GM20000 (cell line): ENCODE results near the gene CD33.
"Not testable (repeated sequence)": the region's sequence is repeated elsewhere in the genome, so short reads cannot be mapped to it uniquely, and the experiment has no call there.

Source experiments
- DNase-seq: peaks from one replicate; pipeline ENCODE4 v3.0.0; 2012; ENCODE audit warnings: low spot score
- TF ChIP-seq, protein P1 (sequence below): IDR thresholded peaks from 2 replicates; pipeline ENCODE4 v1.5.1; 2012; ENCODE audit warnings: mild to moderate bottlenecking, control low read depth; ENCODE audit errors: extremely low read depth, missing control alignments

Gene CD33

DNA sequence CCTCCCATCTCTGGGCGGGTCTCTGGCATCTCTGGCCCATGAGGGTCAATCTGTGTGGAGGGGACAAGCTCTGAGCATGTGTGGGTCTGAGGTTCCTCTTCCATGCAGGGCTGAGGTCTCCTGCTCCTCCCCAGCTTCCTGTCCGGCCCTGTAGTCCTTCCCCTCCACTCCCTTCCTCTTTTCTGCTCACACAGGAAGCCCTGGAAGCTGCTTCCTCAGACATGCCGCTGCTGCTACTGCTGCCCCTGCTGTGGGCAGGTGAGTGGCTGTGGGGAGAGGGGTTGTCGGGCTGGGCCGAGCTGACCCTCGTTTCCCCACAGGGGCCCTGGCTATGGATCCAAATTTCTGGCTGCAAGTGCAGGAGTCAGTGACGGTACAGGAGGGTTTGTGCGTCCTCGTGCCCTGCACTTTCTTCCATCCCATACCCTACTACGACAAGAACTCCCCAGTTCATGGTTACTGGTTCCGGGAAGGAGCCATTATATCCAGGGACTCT lies at the start of gene CD33:
Gene CD33 (plus strand): TSS at position 183 of the 496 bp plus-strand sequence. CDS start 39 bp downstream, at position 222.
- not testable (repeated sequence) for DNase-seq

DNA sequence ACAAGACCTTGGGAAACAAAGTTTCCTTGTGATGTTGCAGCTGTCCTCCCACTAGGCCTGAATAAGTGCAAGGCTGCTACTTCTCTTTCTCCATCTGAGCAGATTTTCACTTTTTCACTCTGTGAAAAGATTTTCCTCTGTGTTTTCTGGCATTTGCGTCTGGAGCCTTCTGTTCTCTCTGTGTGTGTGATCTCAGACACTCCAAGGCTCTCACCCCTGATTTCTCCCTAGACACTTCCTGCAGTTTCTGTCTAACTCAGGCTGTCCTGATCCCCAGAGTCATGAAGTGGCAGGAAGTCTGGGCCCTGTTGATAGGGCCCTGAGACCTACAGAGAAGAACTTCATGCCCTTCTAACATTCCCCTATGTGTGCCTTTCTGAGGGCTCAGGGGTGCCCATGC lies 45.6 kb upstream of the CD33 start:
- DNase-seq = no peak
- TF ChIP-seq, protein P1, sequence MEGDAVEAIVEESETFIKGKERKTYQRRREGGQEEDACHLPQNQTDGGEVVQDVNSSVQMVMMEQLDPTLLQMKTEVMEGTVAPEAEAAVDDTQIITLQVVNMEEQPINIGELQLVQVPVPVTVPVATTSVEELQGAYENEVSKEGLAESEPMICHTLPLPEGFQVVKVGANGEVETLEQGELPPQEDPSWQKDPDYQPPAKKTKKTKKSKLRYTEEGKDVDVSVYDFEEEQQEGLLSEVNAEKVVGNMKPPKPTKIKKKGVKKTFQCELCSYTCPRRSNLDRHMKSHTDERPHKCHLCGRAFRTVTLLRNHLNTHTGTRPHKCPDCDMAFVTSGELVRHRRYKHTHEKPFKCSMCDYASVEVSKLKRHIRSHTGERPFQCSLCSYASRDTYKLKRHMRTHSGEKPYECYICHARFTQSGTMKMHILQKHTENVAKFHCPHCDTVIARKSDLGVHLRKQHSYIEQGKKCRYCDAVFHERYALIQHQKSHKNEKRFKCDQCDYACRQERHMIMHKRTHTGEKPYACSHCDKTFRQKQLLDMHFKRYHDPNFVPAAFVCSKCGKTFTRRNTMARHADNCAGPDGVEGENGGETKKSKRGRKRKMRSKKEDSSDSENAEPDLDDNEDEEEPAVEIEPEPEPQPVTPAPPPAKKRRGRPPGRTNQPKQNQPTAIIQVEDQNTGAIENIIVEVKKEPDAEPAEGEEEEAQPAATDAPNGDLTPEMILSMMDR = no peak

DNA sequence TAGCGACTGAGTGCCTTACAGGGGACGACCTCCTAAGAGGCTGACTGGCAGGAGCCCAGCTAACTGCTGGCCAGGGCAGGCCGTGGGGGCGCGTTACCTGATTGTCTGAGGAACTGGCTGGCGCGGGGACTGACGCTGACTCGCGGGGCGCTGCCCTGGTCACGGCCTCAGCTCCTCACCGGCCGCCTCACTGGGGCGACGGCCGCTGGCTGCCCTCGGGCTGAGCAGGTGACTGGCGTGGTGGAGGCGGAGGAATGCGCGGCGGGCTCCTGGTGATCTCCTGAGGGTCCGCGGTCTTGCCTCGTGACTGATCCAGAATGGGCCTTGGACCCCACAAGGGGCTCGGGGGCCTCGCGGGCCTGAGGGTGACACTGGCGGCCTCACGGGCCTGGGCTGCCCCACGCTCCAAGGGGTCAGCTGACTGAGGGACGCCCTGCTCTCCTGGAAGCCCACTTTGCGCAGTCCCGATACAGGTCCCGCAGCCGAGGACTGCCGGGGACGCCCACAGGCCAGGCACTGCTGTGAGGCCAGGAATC lies 43.4 kb upstream of the CD33 start:
- TF ChIP-seq, protein P1 = no peak
- no peak for DNase-seq

DNA sequence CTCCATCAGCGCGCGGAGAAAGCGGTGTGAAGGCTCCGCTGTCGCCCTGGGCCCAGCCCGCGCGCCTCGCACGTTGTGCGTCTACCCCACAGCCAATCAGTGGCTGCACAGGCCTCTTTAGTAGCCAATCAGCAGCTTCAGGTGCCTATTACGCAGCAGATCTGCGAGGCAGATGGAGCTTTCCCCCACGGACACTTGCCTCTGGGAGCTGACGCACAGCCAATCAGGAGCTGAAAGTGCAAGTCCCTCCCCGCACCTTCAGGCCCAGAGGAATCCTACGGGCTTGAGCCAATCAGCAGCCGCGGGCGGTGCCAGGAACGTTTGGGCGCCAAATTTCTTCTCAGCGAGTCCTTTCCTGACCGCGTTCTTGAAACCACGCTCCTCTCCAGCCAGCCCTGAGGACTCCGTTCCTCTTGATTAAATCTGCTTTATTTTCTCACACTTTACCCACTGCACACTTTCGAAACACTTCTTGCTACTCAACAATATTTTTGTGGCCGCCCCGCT lies 42.9 kb upstream of the CD33 start:
- TF ChIP-seq, protein P1 = no peak
- DNase-seq = no peak

DNA sequence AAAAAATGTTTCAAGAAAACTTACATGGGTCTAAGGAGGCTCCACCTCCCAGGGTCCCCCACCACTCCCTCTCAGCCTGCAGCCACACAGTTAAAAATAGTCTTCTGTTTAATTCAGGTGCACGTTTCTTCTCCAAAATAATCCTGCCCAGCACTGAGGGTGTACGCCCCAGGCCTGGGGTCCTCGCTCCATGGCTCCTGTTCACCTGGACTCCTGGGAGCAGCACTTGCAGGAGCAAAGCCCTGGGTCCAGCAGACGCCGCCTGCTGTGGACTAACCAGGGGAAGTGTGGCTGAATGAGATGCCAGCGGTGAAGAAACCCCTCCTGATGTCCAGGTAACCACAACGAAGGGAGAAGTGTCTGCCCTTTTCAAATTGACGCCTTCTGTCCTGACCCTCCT lies 41.3 kb upstream of the CD33 start:
- no peak for DNase-seq
- TF ChIP-seq, protein P1 = no peak

DNA sequence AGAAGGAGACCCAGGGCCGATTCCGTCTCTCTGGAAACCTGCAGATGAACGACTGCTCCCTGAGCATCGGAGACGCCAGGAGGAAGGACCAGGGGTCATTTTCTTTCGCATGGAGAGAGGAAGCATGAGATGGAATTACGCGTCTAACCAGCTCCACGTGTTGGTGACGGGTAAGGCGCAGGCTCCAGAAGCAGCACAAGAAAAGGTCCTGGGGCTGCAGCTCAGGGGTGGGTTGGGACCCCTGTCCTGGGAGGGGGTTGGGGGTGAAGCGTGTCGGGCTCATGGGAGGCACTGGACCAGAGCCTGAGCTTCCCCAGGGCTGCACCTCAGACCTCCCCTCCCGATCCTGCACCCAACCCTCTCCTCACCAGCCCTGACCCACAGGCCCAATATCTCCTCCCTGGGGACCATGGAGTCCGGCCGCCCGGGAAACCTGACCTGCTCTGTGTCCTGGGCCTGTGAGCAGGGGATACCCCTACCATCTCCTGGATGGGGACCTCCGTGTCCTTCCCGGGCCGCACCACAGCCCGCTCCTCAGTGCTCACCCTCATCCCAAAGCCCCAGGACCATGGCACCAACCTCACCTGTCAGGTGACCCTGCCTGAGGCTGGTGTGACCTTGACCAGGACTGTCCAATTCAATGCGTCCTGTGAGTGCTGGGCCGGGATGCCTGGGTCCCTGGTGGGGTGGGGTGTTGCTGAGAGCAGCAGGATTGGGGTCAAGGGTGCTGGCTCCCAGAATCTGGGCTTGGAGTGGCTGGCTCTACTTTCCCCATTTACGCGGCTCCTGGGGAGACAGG lies 39.6 kb upstream of the CD33 start:
- TF ChIP-seq, protein P1 = no peak
- DNase-seq = no peak

DNA sequence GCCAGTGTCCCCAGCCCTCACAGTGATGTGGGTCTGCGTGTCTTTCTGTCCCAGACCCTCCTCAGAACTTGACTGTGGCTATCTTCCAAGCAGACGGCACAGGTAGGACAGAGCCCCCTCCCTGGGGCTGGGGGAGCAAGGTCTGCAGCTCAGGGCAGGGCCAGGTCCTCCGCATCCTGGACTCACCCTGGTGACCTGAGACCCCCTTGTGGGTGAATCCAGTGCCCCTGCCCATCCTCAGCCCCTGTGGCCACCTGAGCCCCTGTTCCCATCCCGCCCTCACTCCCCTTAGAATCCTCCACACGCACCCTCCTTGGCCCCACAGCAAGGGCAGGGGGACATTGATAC lies 39.0 kb upstream of the CD33 start:
- TF ChIP-seq, protein P1 = no peak
- DNase-seq = no peak
